Endothelial cell of umbilical vein (primary cell): ENCODE data around the gene PLEKHG3. TPM values are rescaled to one million over a fixed set of nuclear protein-coding genes. Genes with fewer than 3 reads are reported as not detected.

Experiments used
- BruUV-seq: library from RNA; stranded (reverse); fragments of 400-500 nt; replicated peaks from 2 replicates; lab custom pipeline; 2021; lab: Mats Ljungman, UMichigan
- CTCF ChIA-PET: fragments of 300-600, 350-600 bp; sonication (Branson Sonifier 250); formaldehyde crosslinking; loops from one replicate; lab custom pipeline; 2021; ENCODE audit warnings: antibody characterized with exemption, inconsistent platforms; lab: Charles Lee
- POLR2A ChIA-PET: fragments of 300-600, 350-600 bp; sonication (Branson Sonifier 250); formaldehyde crosslinking; loops from one replicate; lab custom pipeline; 2021; ENCODE audit warnings: antibody characterized with exemption, inconsistent platforms; lab: Charles Lee
- DNase-seq: peaks from one replicate; pipeline ENCODE4 v3.0.0-alpha.2; 2011; ENCODE audit warnings: low read depth, low spot score
- FAIRE-seq: peaks from 2 replicates; lab custom pipeline; 2011; peaks lifted over from hg19 to GRCh38; lab: Jason Lieb, UNC
- H2AFZ ChIP-seq: 2 replicates; pipeline ENCODE4 v1.6.0; 2012; ENCODE audit warnings: low read depth, low read length, control low read depth, inconsistent platforms
- H3K27ac ChIP-seq: 2 replicates; pipeline ENCODE4 v1.5.1; 2011; ENCODE audit warnings: low read depth, mild to moderate bottlenecking, control low read depth, low read length, moderate library complexity; ENCODE audit not compliant: insufficient read depth
- H3K27me3 ChIP-seq, 2 experiments: 2 replicates each; pipeline versions ENCODE4 v1.6.0 to v1.6.1; 2011; ENCODE audit warnings: low read length in 2 of 2, mixed read lengths in 1 of 2; ENCODE audit not compliant: control insufficient read depth in 2 of 2, insufficient read depth in 2 of 2
- H3K36me3 ChIP-seq, 2 experiments: 2 replicates in 1 of 2; 3 replicates in 1 of 2; pipeline ENCODE4 v1.5.1; 2011; ENCODE audit warnings: low read length in 2 of 2, mild to moderate bottlenecking in 1 of 2, moderate library complexity in 1 of 2; ENCODE audit not compliant: control insufficient read depth in 2 of 2, insufficient read depth in 2 of 2; ENCODE audit errors: extremely low read depth in 1 of 2
- H3K4me1 ChIP-seq: 3 replicates; pipeline ENCODE4 v1.5.1; 2011; ENCODE audit warnings: mild to moderate bottlenecking, low read length; ENCODE audit not compliant: control insufficient read depth, insufficient read depth; ENCODE audit errors: extremely low read depth
- H3K4me2 ChIP-seq: 2 replicates; pipeline ENCODE4 v1.6.1; 2011; ENCODE audit warnings: low read length, control low read depth, mixed read lengths; ENCODE audit not compliant: insufficient read depth
- H3K4me3 ChIP-seq, 3 experiments: fragments of 200-600 bp in 1 of 3; sonication (generic), shearing (Covaris generic) in 1 of 3; replicated peaks in 1 of 3; 2 replicates each; pipeline ENCODE4 v1.5.1; 2011 to 2016; ENCODE audit warnings: control low read depth in 3 of 3, low read length in 3 of 3, mild to moderate bottlenecking in 2 of 3, inconsistent platforms in 1 of 3, low read depth in 1 of 3, moderate library complexity in 1 of 3; ENCODE audit not compliant: insufficient read depth in 1 of 3
- H3K79me2 ChIP-seq: 2 replicates; pipeline ENCODE4 v1.6.0; 2012; ENCODE audit warnings: low read length, inconsistent platforms; ENCODE audit not compliant: control insufficient read depth, insufficient read depth
- H3K9ac ChIP-seq: replicated peaks from 2 replicates; pipeline ENCODE3; 2011; ENCODE audit warnings: low read length, control low read depth; ENCODE audit not compliant: insufficient read depth; ENCODE audit errors: extremely low read depth
- H3K9me1 ChIP-seq: replicated peaks from 3 replicates; pipeline ENCODE4 v1.6.0; 2011; ENCODE audit warnings: mild to moderate bottlenecking, low read length; ENCODE audit not compliant: control insufficient read depth, insufficient read depth; ENCODE audit errors: extremely low read depth
- H3K9me3 ChIP-seq: replicated peaks from 2 replicates; pipeline ENCODE4 v1.5.1; 2012; ENCODE audit warnings: low read length, inconsistent platforms; ENCODE audit not compliant: control insufficient read depth, insufficient read depth
- H4K20me1 ChIP-seq: replicated peaks from 2 replicates; pipeline ENCODE3; 2011; ENCODE audit warnings: mild to moderate bottlenecking, low read length; ENCODE audit not compliant: control insufficient read depth, insufficient read depth; ENCODE audit errors: extremely low read depth
- EZH2 ChIP-seq: IDR thresholded peaks from 2 replicates; pipeline ENCODE4 v1.6.1; 2012; ENCODE audit warnings: borderline replicate concordance, low read depth, mild to moderate bottlenecking, moderate library complexity, low read length, inconsistent platforms; ENCODE audit not compliant: severe bottlenecking
- POLR2AphosphoS5 ChIP-seq: IDR thresholded peaks from 2 replicates; pipeline ENCODE4 v1.6.1; 2012; ENCODE audit warnings: low read depth, mild to moderate bottlenecking, control low read depth, low read length, moderate library complexity; ENCODE audit not compliant: insufficient read depth
- dilution Hi-C: fragments of 300-500 bp; cut with MboI; formaldehyde crosslinking; loops from one replicate; pipeline ENCODE4 v1.15.0; 2019; ENCODE audit warnings: low sequenced_read_pairs; ENCODE audit not compliant: extremely low pct_ligation_motif_present
- intact Hi-C: fragments of 100-400 bp; cut with micrococcal nuclease; formaldehyde crosslinking; loops from one replicate; pipeline ENCODE4 v1.10.0; 2022
- polyA plus RNA-seq, 4 experiments: library from polyadenylated mRNA; depleted of rRNA in 3 of 4; stranded (reverse) in 3 of 4; unstranded in 1 of 4; fragments of >200 nt; gene quantifications; 2 replicates each; pipeline versions ENCODE4 v1.2.1 to v1.2.3, GENCODE V29; 2011 to 2012; ENCODE audit warnings: missing spikeins in 1 of 4
- total RNA-seq: library from RNA; stranded (reverse); gene quantifications from 2 replicates; pipeline ENCODE4 v1.2.3, GENCODE V29; 2021

PLEKHG3 gene
- total and polyA plus RNA-seq, 2 donors (not counting 3 experiments of a cell fraction or from before 2014, with no cell fraction given) = 6.6 to 8.0 TPM

DNA sequence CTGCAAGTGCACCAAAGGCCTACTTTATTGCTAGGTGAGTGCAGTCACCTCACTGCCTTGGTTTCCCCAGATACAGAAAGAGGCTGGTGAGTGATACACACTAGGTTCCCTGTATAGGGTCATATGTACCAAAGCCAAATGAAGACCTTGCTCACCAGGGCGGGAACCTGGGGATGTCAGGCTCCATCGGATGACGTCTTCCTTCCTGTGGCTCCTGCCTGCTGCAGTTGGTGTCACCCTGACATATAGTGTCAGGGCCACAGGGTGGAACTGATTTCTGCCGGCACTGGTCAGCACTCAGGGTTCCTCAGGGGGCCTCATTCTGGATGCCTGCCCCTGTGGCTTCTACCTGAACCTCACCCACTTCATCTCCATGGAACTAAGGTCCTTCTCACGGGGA lies 43.1 kb downstream of the PLEKHG3 start:
- no TSS peak for BruUV-seq
- H3K9ac ChIP-seq = no peak overlapping the region
- H3K79me2 ChIP-seq = no peaks in the 10 kb centered on the region
- H3K9me1 ChIP-seq = no peaks in the 10 kb centered on the region
- no peak for FAIRE-seq
- CTCF ChIA-PET = interaction anchor here (1.0 to 2.2 kb wide), 5 partner anchors 11 to 78 kb away, joined by 3 to 11 read pairs (median 8); no protein-coding TSS in a partner anchor
- H3K27me3 ChIP-seq = no peaks in the 10 kb centered on the region
- no peak overlapping the region for H2AFZ ChIP-seq
- H3K36me3 ChIP-seq = peaks cover 0 to 2% of the 10 kb centered on the region in 2 experiments
- DNase-seq = no peak
- dilution Hi-C loops = no loop called here
- H3K4me2 ChIP-seq = no peak overlapping the region
- no peaks in the 10 kb centered on the region for H4K20me1 ChIP-seq
- no peak for TF ChIP-seq POLR2AphosphoS5
- intact Hi-C loops = no loop called here
- H3K27ac ChIP-seq = no peak overlapping the region
- POLR2A ChIA-PET = interaction anchor here (0.7 kb wide), 1 partner anchor 52 kb away, joined by 4 read pairs; no protein-coding TSS in a partner anchor
- H3K4me3 ChIP-seq = no peak overlapping the region
- H3K4me1 ChIP-seq = peaks cover 6% of the 10 kb centered on the region
- H3K9me3 ChIP-seq = no peaks in the 10 kb centered on the region

DNA sequence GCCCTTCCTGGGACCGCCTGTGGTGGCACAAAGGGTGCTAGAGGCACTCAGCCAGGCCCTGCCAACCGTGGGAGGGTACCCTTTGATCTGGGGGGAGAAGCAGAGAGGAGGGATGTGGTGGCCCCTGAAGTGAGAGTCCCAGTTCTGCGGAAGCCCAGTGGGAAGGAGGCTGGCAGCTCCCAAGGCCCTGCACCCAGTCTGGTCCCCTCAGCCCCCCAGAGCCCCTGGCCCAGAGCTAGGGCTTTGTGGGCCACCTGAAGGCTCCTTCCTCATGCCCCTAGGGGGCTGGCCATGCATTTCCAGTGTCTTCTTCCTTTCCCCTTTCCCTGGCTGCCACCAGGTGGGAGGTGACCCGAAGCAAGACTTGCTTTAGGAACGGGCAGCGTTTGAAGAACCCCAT lies 44.3 kb downstream of the PLEKHG3 start:
- no peak overlapping the region for H3K9ac ChIP-seq
- intact Hi-C loops = no loop called here
- H3K79me2 ChIP-seq = no peaks in the 10 kb centered on the region
- no peaks in the 10 kb centered on the region for H3K9me1 ChIP-seq
- H3K36me3 ChIP-seq = no peaks in the 10 kb centered on the region
- no peaks in the 10 kb centered on the region for H3K9me3 ChIP-seq
- CTCF ChIA-PET = interaction anchor here (2.0 kb wide), 1 partner anchor 10 kb away, joined by 8 read pairs; no protein-coding TSS in a partner anchor
- dilution Hi-C loops = no loop called here
- TF ChIP-seq EZH2 = no peak
- DNase-seq = no peak
- POLR2A ChIA-PET = no interaction called here
- no peaks in the 10 kb centered on the region for H3K27me3 ChIP-seq
- no peak for FAIRE-seq
- H3K27ac ChIP-seq = no peak overlapping the region
- no peak overlapping the region for H3K4me2 ChIP-seq
- peaks cover 6% of the 10 kb centered on the region for H3K4me1 ChIP-seq
- no peaks in the 10 kb centered on the region for H4K20me1 ChIP-seq
- H2AFZ ChIP-seq = no peak overlapping the region
- no peak overlapping the region for H3K4me3 ChIP-seq
- BruUV-seq = no TSS peak
